ENCODE results near the gene C1orf232. TPM values are rescaled to one million over a fixed set of nuclear protein-coding genes. Genes with fewer than 3 reads are reported as not detected.

Gene C1orf232
- total and polyA plus RNA-seq, 9 of the 15 experiments (the other 6 are each of a cell fraction or from before 2014, with no cell fraction given): not detected

DNA sequence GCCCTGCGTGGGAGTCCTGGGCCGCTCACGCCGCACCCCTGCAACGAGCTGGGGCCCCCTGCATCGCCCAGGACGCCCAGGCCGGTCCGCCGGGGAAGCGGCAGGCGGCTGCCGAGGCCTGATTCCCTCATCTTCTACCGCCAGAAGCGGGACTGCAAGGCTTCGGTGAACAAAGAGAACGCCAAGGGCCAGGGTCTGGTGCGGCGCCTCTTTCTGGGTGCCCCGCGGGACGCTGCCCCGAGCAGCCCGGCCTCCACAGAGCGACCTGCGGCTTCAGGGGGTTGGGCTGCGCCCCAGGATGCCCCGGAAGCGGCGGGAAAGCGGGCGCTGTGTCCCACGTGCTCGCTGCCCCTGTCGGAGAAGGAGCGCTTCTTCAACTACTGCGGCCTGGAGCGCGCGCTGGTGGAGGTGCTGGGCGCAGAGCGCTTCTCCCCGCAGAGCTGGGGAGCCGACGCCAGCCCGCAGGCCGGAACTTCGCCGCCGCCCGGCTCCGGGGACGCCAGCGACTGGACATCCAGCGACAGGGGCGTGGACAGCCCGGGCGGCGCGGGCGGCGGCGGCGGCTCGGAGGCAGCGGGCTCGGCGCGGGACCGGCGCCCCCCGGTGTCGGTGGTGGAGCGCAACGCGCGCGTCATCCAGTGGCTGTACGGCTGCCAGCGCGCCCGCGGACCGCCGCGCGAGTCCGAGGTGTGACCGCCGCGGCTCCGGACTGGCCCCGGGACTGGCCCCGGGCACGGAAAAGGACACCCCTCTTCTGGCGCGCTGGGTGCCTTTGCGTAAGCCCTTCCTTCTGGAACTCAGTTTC, 7.1 kb downstream of the C1orf232 start (continued):
- TF ChIP-seq CTCFL (IDR thresholded peaks at IDR 0.05; ENCODE audit: borderline replicate concordance, insufficient read depth, low read depth, low read length, poor library complexity, severe bottlenecking) (peak; percentile 55), KDM2B (CRISPR knock-in tag; IDR thresholded peaks at IDR 0.05) (peak; percentile 96), NR3C1 (CRISPR knock-in tag; IDR thresholded peaks at IDR 0.05) (peak; percentile 83), NEUROD1 (IDR thresholded peaks at IDR 0.05; ENCODE audit: borderline replicate concordance, low read depth, low read length, partially characterized antibody) (no peak), RBBP5 (IDR thresholded peaks at IDR 0.05; ENCODE audit: borderline replicate concordance, insufficient read depth, low read length, poor library complexity, severe bottlenecking) (peak; percentile 62), CREB1 (IDR thresholded peaks at IDR 0.05) (peak; percentile 53), CREB1 (CRISPR knock-in tag; IDR thresholded peaks at IDR 0.05) (peak; percentile 62), CEBPG (CRISPR knock-in tag; IDR thresholded peaks at IDR 0.05) (peak; percentile 36; the same call in 1 of the 2 replicates), CEBPG (tag; conservative IDR thresholded peaks at IDR 0.05 in 1 of 2, IDR thresholded peaks at IDR 0.05 in 1 of 2) (no peak), SUPT5H (IDR thresholded peaks at IDR 0.05) (peak; percentile 68), ADNP (tag; IDR thresholded peaks at IDR 0.05) (no peak), BACH1 (tag; IDR thresholded peaks at IDR 0.05) (no peak), CBX5 (IDR thresholded peaks at IDR 0.05; ENCODE audit: borderline replicate concordance, low read depth) (no peak), HDAC8 (tag; IDR thresholded peaks at IDR 0.05) (peak; percentile 62), SNAPC5 (CRISPR knock-in tag; IDR thresholded peaks at IDR 0.05) (no peak), C11orf30 (IDR thresholded peaks at IDR 0.05; ENCODE audit: low read depth) (no peak), NFIC (IDR thresholded peaks at IDR 0.05) (no peak), MEIS2 (IDR thresholded peaks at IDR 0.05; ENCODE audit: partially characterized antibody) (peak; percentile 27), NCOA6 (IDR thresholded peaks at IDR 0.05) (no peak), ZNF445 (CRISPR knock-in tag; IDR thresholded peaks at IDR 0.05; ENCODE audit: low read depth) (no peak), POLR2AphosphoS5 (IDR thresholded peaks at IDR 0.05; ENCODE audit: control insufficient read depth, insufficient read depth, low read depth, low read length) (no peak), EP300 (IDR thresholded peaks at IDR 0.05; ENCODE audit: low read length) (peak; percentile 4; the same call in 1 of the 2 replicates), HDAC3 (IDR thresholded peaks at IDR 0.05; ENCODE audit: borderline replicate concordance, partially characterized antibody) (no peak)
- TF ChIP-seq, protein P1, sequence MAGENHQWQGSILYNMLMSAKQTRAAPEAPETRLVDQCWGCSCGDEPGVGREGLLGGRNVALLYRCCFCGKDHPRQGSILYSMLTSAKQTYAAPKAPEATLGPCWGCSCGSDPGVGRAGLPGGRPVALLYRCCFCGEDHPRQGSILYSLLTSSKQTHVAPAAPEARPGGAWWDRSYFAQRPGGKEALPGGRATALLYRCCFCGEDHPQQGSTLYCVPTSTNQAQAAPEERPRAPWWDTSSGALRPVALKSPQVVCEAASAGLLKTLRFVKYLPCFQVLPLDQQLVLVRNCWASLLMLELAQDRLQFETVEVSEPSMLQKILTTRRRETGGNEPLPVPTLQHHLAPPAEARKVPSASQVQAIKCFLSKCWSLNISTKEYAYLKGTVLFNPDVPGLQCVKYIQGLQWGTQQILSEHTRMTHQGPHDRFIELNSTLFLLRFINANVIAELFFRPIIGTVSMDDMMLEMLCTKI (IDR thresholded peaks at IDR 0.05; ENCODE audit: partially characterized antibody): no peak
- TF ChIP-seq, protein P2, sequence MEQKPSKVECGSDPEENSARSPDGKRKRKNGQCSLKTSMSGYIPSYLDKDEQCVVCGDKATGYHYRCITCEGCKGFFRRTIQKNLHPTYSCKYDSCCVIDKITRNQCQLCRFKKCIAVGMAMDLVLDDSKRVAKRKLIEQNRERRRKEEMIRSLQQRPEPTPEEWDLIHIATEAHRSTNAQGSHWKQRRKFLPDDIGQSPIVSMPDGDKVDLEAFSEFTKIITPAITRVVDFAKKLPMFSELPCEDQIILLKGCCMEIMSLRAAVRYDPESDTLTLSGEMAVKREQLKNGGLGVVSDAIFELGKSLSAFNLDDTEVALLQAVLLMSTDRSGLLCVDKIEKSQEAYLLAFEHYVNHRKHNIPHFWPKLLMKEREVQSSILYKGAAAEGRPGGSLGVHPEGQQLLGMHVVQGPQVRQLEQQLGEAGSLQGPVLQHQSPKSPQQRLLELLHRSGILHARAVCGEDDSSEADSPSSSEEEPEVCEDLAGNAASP (IDR thresholded peaks at IDR 0.05): no peak
